ENCODE data around the gene FHL5. TPM values are rescaled to one million over a fixed set of nuclear protein-coding genes. Genes with fewer than 3 reads are reported as not detected.

FHL5 gene
- total RNA-seq, result 10 to 100 TPM; 12.9 to 70.3 (median 23.4) TPM

GRCh38 chr6:96562886-96563285 lies at the start of gene FHL5:
TSS of gene FHL5 (plus strand) at chr6:96563128. CDS start at chr6:96603614, 40,486 bp downstream.
- ATAC-seq (ENCODE audit: low FRiP score) (no peak), DNase-seq (ENCODE audit: low spot score) (no peak)
- no peak for TF ChIP-seq CTCF (IDR thresholded peaks at IDR 0.05)

DNA sequence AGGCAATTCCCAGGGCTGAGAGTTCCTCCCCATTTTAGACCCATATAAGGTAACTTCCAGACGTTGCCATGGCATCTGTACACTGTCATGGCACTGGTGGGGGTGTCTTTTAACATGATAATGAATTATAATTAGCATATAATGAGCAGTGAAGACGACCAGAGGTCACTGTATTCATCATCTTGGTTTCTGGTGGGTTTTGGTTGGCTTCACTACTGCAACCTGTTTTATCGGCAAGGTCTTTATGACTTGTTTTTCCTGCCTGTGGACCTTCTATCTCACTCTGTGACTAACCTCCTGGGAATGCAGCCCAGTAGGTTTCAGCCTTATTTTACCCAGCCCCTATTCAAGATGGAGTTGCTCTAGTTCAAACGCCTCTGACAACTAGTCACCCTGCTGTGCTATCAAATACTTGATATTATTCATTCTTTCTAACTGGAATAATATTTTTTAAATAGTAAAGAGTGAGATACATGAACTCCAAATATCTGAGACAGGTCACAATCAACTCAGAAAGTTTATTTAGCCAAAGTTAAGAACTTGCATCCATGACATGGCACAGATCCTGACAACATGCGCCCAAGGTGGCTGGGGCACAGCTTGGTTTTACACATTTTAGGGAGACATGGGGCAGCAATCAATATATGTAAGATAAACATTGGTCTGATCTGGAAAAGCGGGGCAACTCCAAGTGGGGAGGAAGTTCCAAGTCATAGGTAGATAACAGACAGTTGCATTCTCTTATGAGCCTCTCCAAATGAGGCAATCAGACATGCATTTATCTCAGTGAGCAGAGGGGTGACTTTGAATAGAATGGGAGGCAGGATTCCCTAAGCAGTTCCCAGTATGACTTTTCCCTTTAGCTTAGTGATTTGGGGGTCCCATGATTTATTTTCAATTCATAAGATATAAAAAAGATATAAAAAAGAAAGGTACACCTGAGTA lies 42.5 kb upstream of the FHL5 start:
- DNase-seq (ENCODE audit: low spot score) (no peak), ATAC-seq (ENCODE audit: low FRiP score) (no peak)
- no peak for TF ChIP-seq CTCF (IDR thresholded peaks at IDR 0.05)

DNA sequence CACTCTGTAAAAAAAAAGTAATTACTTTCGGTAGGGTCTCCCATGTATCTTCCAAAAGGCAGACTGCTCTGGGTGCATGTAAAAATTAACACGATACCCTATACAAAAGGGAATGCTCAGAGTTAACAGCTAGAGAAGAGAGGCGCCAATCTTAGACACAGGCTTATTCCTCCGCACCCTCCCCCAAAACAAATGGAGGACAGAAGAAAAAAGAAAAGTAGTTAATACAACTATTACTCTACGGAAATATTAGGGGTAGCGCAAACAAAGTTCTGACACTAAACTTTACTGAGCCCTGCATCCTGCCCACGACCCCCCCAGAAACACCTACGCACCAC lies 41.7 kb upstream of the FHL5 start:
- ATAC-seq (ENCODE audit: low FRiP score), result peak; percentile 31
- TF ChIP-seq CTCF (IDR thresholded peaks at IDR 0.05), result no peak
- no peak for DNase-seq (ENCODE audit: low spot score)

- no peak for TF ChIP-seq CTCF (IDR thresholded peaks at IDR 0.05)
- peak; percentile 67 for DNase-seq (ENCODE audit: low spot score)
- ATAC-seq (ENCODE audit: low FRiP score), result peak; percentile 100
These were observed 41.1 kb upstream of the FHL5 start, which contains the start of gene UFL1 for GRCh38 chr6:96521644-96522464. TSS of gene UFL1 (plus strand) at chr6:96521806. CDS start at chr6:96521874, 68 bp downstream.

DNA sequence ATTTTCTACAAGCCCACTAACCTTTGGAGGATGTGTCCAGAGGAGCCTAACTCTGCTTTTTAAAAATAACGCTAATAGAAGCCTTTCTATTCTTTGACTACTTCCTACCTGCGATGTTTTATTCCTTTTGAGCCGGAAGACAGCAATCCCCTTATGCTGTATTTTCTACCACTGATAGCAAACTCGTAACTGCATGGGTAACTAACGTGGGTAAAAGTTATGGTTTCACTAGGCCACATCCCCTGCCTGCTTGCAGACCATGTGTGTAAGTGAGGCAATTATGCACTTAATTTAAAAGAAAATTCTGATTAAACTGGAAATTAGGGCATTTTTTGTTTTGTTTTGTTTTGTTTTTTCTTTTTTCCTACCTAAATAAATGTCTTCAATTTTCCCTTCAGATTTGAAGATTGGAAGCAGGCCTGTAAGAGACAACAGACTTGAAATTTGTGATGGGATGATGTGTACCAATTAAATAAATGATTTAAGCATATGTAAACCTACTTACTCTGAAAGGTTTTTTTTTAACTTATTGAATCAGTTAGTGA lies 40.4 kb upstream of the FHL5 start:
- DNase-seq (ENCODE audit: low spot score), result no peak
- ATAC-seq (ENCODE audit: low FRiP score), result peak; percentile 33
- TF ChIP-seq CTCF (IDR thresholded peaks at IDR 0.05), result no peak

- no peak for TF ChIP-seq CTCF (IDR thresholded peaks at IDR 0.05)
- DNase-seq (ENCODE audit: low spot score) (no peak), ATAC-seq (ENCODE audit: low FRiP score) (no peak)
These were observed 34.7 kb upstream of the FHL5 start for GRCh38 chr6:96528193-96528592.
